CD8-positive, alpha-beta memory T cell (primary cell): Measurements from ENCODE around the gene LURAP1L. TPM values are rescaled to one million over a fixed set of nuclear protein-coding genes. Genes with fewer than 3 reads are reported as not detected.

Experiments
- CTCF ChIA-PET: fragments of 350-600 bp; sonication (Branson Sonifier 250); formaldehyde crosslinking; loops from one replicate; lab custom pipeline; 2021; ENCODE audit warnings: antibody characterized with exemption; lab: Charles Lee
- POLR2A ChIA-PET: fragments of 350-600 bp; sonication (Branson Sonifier 250); formaldehyde crosslinking; loops from one replicate; lab custom pipeline; 2021; ENCODE audit warnings: antibody characterized with exemption; lab: Charles Lee
- DNase-seq, 5 donors: peaks; one replicate each; pipeline versions ENCODE4 v3.0.0 to v3.0.0-alpha.2; 2020 to 2022; ENCODE audit warnings: mixed read lengths in 1 of 5
- H3K27ac ChIP-seq: one replicate; pipeline ENCODE4 v1.7.0; 2013; ENCODE audit warnings: low read depth, mild to moderate bottlenecking, low read length, moderate library complexity
- H3K27me3 ChIP-seq: 2 replicates; pipeline ENCODE4 v1.7.0; 2013; ENCODE audit warnings: low read length, mild to moderate bottlenecking; ENCODE audit not compliant: insufficient read depth, poor library complexity, severe bottlenecking
- H3K36me3 ChIP-seq: 2 replicates; pipeline ENCODE4 v1.7.0; 2013; ENCODE audit warnings: mild to moderate bottlenecking, low read length, moderate library complexity; ENCODE audit not compliant: insufficient read depth
- H3K4me1 ChIP-seq: 2 replicates; pipeline ENCODE4 v1.7.0; 2013; ENCODE audit warnings: mild to moderate bottlenecking, low read length, moderate library complexity; ENCODE audit not compliant: insufficient read depth
- H3K4me3 ChIP-seq: 2 replicates; pipeline ENCODE4 v1.7.0; 2013; ENCODE audit warnings: mild to moderate bottlenecking, low read length
- H3K9me3 ChIP-seq: 2 replicates; pipeline ENCODE4 v1.7.0; 2013; ENCODE audit warnings: mild to moderate bottlenecking, low read length
- H3K27ac Mint-ChIP-seq, 8 donors: one replicate each; pipeline ENCODE4 v1.8.0; 2020 to 2021; ENCODE audit warnings: mixed read lengths in 8 of 8, mild to moderate bottlenecking in 6 of 8, inconsistent platforms in 3 of 8, moderate library complexity in 3 of 8
- H3K27me3 Mint-ChIP-seq, 2 donors: one replicate each; pipeline ENCODE4 v1.8.0; 2020 to 2021; ENCODE audit warnings: mixed read lengths in 2 of 2, mild to moderate bottlenecking in 1 of 2, moderate library complexity in 1 of 2
- H3K36me3 Mint-ChIP-seq, 3 donors: one replicate each; pipeline ENCODE4 v1.8.0; 2020 to 2021; ENCODE audit warnings: mixed read lengths in 3 of 3, inconsistent platforms in 1 of 3, mild to moderate bottlenecking in 1 of 3
- H3K4me1 Mint-ChIP-seq, 3 donors: one replicate each; pipeline ENCODE4 v1.8.0; 2020 to 2021; ENCODE audit warnings: mixed read lengths in 3 of 3, inconsistent platforms in 1 of 3, mild to moderate bottlenecking in 1 of 3
- H3K4me3 Mint-ChIP-seq, 7 donors: one replicate each; pipeline ENCODE4 v1.8.0; 2020 to 2021; ENCODE audit warnings: mixed read lengths in 7 of 7, mild to moderate bottlenecking in 6 of 7, moderate library complexity in 4 of 7, inconsistent platforms in 2 of 7
- H3K9me3 Mint-ChIP-seq, 5 donors: one replicate each; pipeline ENCODE4 v1.8.0; 2020 to 2022; ENCODE audit warnings: mixed read lengths in 5 of 5, mild to moderate bottlenecking in 3 of 5, moderate library complexity in 2 of 5, inconsistent platforms in 1 of 5
- polyA plus RNA-seq: library from polyadenylated mRNA; unstranded; fragments of 300-500 nt; fragmentation: Illumina TruSeq; gene quantifications from one replicate; pipeline ENCODE4 v1.2.3, GENCODE V29; 2021
- total RNA-seq, 2 experiments: library from RNA; stranded (reverse); gene quantifications; one replicate each; pipeline ENCODE4 v1.2.3, GENCODE V29; 2021

The LURAP1L gene
- total and polyA plus RNA-seq, 3 experiments from 2014 or later, result not detected

DNA sequence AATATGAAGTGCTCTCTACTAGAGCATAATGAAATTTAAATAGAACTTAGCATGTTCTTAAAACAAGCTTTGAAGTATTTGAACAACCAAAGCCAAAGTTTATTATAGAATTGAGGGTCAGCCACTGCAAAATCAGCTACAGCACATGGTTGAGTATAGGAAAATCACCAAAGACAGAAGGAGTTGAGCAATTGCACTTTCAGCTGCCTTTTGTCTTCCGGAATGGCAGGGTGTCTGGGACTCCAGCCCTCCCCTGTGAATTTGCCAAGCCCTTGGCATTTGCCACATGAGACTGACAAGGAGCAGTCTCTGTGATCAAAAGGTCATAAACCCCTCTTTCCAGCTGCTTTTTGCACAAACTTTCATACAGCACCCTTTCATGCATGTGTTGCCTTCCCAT is 8.5 kb upstream of the LURAP1L start:
- no peaks in the 10 kb centered on the region for H3K4me1 ChIP-seq
- H3K36me3 ChIP-seq, result no peaks in the 10 kb centered on the region
- H3K27me3 Mint-ChIP-seq, result no peaks in the 10 kb centered on the region
- ChIA-PET POLR2A (no interaction called here), CTCF (no interaction called here)
- H3K27ac Mint-ChIP-seq, result no peak overlapping the region
- no peak for DNase-seq
- no peaks in the 10 kb centered on the region for H3K4me1 Mint-ChIP-seq
- peaks cover 13 to 40% (median 20%) of the 10 kb centered on the region in 5 donors for H3K9me3 Mint-ChIP-seq
- H3K4me3 Mint-ChIP-seq, result no peak overlapping the region
- H3K27me3 ChIP-seq, result no peaks in the 10 kb centered on the region
- no peaks in the 10 kb centered on the region for H3K36me3 Mint-ChIP-seq
- no peak overlapping the region for H3K27ac ChIP-seq
- no peaks in the 10 kb centered on the region for H3K9me3 ChIP-seq
- H3K4me3 ChIP-seq, result no peak overlapping the region

DNA sequence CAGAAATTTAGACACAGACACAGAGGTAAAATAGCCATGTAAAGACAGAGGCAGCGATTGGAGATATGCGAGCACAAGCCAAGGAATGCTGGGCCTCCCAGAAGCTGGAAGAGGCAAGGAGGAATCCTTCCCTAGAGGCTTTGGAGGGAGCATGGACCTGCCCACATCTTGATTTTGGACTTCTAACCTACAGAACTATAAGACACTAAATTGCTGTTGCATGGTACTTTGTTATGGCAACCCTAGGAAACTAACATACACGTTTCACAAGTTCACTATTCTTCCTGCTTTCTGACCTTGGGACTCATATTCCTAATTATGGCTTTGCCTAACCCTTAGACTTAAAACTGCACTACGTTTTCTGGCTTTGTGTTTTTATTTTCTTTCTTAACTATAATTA is 4.6 kb upstream of the LURAP1L start:
- Mint-ChIP-seq H3K9me3 (peaks cover 6 to 22% (median 11%) of the 10 kb centered on the region in 5 donors), H3K4me1 (peaks cover 0 to 2% (median 0%) of the 10 kb centered on the region in 3 donors), H3K27ac (no peak overlapping the region), H3K27me3 (peaks cover 2 to 4% of the 10 kb centered on the region in 2 donors), H3K4me3 (no peak overlapping the region), H3K36me3 (no peaks in the 10 kb centered on the region)
- Histone ChIP-seq H3K27me3 (no peaks in the 10 kb centered on the region), H3K27ac (no peak overlapping the region), H3K36me3 (no peaks in the 10 kb centered on the region), H3K4me1 (no peaks in the 10 kb centered on the region), H3K9me3 (no peaks in the 10 kb centered on the region), H3K4me3 (no peak overlapping the region)
- ChIA-PET CTCF (no interaction called here), POLR2A (no interaction called here)
- DNase-seq, result no peak

DNA sequence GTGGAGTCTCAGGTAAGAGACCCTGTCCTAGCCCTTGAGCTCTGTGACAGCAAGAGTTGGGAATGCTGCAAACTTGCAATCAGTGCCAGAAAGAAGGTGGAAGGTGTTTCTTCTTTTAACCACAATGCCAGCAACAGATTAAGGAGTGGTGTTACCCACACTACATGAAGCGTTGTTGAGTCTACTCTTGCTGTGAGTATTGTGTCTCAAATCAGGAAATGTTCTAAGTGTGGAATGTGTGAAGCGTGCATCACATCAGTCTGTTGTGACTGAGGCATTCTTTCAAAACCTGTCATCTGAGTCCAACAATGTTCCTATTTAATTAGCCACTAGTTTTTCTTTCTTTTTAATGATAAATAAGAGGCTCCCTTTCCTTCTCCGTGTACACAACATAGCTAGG is 2.9 kb upstream of the LURAP1L start:
- H3K27ac ChIP-seq, result no peak overlapping the region
- no peaks in the 10 kb centered on the region for H3K4me1 ChIP-seq
- Mint-ChIP-seq H3K36me3 (no peaks in the 10 kb centered on the region), H3K4me3 (no peak overlapping the region), H3K27ac (no peak overlapping the region), H3K27me3 (peaks cover 7 to 8% of the 10 kb centered on the region in 2 donors), H3K9me3 (peaks cover 8 to 26% (median 14%) of the 10 kb centered on the region in 5 donors), H3K4me1 (peaks cover 0 to 3% (median 0%) of the 10 kb centered on the region in 3 donors)
- ChIA-PET CTCF (no interaction called here), POLR2A (no interaction called here)
- no peaks in the 10 kb centered on the region for H3K9me3 ChIP-seq
- no peaks in the 10 kb centered on the region for H3K36me3 ChIP-seq
- H3K4me3 ChIP-seq, result no peak overlapping the region
- H3K27me3 ChIP-seq, result no peaks in the 10 kb centered on the region
- DNase-seq, result no peak

DNA sequence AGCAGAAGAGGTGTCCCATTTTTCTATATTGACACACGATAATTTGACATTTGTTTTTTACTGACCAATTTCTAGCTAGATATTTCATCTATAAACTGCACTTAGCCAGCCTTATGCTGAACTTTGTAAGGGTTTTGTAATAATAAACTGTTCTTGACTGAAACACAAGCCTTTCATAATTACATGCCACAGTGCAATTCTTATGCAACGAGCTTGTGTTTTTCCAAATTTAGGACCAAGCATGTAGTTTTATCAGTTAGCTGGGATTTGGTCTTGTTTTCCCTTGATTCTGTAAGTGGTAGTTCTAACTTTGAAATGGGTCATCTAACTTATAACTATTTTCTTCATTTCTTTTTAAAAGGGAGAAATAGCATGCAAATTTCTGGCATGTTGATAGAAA is 1.3 kb upstream of the LURAP1L start:
- H3K36me3 Mint-ChIP-seq, result no peaks in the 10 kb centered on the region
- CTCF ChIA-PET, result no interaction called here

DNA sequence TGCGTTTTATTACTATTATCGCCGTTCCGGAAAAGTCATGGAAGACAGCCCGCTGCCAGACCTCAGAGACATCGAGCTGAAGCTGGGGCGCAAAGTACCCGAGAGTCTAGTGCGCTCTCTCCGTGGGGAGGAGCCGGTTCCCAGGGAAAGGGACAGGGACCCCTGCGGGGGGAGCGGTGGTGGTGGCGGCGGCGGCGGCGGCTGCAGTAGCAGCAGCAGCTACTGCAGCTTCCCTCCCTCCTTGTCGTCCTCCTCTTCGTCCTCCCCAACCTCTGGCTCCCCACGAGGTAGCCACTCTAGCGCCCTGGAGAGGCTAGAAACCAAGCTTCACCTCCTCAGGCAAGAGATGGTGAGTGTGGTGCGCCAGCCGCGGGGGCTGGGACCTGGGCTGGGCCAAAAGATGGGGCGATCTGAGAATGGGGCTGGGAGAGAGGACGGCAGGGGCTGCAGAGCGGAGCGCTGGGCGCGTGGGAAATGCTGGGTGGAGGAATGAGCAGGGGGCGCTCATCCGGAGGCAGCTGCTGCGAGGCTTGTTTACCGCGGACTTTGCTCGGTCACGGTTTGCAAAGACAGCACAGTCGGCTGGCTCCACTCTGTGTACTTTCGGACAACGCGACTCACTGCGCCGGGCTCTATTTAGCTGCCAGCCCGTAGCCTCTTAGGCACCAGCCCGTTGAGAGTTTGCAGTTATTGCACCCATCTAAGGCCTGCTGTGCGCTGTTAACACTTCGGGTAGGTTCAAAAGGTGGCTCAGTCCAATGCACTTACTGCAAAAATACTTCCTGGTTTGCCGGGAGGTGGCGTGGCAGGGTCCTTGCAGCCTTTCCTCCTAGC is 1.1 kb downstream of the LURAP1L start:
- H3K27ac ChIP-seq, result no peak overlapping the region
- POLR2A ChIA-PET, result no interaction called here
- Mint-ChIP-seq H3K27ac (no peak overlapping the region), H3K4me1 (peaks cover 0 to 3% (median 0%) of the 10 kb centered on the region in 3 donors), H3K9me3 (peaks cover 7 to 17% (median 13%) of the 10 kb centered on the region in 5 donors), H3K4me3 (no peak overlapping the region), H3K27me3 (peaks cover 7 to 8% of the 10 kb centered on the region in 2 donors), H3K36me3 (no peaks in the 10 kb centered on the region)
- H3K9me3 ChIP-seq, result no peaks in the 10 kb centered on the region
- no peaks in the 10 kb centered on the region for H3K36me3 ChIP-seq
- CTCF ChIA-PET, result no interaction called here
- no peaks in the 10 kb centered on the region for H3K27me3 ChIP-seq
- no peaks in the 10 kb centered on the region for H3K4me1 ChIP-seq
- peak in 1 of 5 donors; percentile 38 for DNase-seq
- no peak overlapping the region for H3K4me3 ChIP-seq

More for the DNA sequence above, 1.3 kb upstream of the LURAP1L start:
- Mint-ChIP-seq H3K9me3 (peaks cover 11 to 26% (median 12%) of the 10 kb centered on the region in 5 donors), H3K27me3 (peaks cover 7 to 8% of the 10 kb centered on the region in 2 donors), H3K27ac (no peak overlapping the region), H3K4me1 (peaks cover 0 to 3% (median 0%) of the 10 kb centered on the region in 3 donors), H3K4me3 (no peak overlapping the region)
- H3K4me3 ChIP-seq, result no peak overlapping the region
- H3K27ac ChIP-seq, result no peak overlapping the region
- H3K27me3 ChIP-seq, result no peaks in the 10 kb centered on the region
- POLR2A ChIA-PET, result no interaction called here
- H3K9me3 ChIP-seq, result no peaks in the 10 kb centered on the region
- H3K36me3 ChIP-seq, result no peaks in the 10 kb centered on the region
- no peaks in the 10 kb centered on the region for H3K4me1 ChIP-seq
- DNase-seq, result no peak

DNA sequence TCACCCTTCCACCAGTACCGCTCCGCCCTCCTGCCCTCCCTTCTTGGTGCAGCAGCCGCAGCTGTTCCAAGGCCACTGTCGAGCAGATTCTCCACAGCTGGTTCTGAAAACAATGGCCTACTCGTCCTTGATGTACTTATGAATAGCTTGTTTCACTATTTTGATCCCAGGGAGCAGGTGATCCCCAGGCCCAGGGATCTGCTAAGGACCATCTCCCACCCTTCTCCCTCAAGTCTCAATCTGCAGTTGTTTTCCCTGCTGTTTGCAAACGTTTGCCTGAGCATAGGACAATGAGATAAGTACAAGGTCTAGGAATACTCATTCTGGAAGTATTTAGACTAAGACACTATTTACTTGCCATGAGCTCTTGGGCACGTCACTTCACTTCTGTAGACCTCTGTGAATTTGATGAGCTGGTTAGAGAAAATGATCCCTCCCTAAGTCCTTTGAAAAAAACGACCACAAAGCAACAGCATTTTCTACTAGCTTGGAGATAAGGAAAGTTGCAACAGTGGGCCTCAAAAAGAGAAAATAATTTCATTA is 1.8 kb downstream of the LURAP1L start:
- Histone ChIP-seq H3K36me3 (no peaks in the 10 kb centered on the region), H3K27ac (no peak overlapping the region), H3K4me1 (no peaks in the 10 kb centered on the region), H3K27me3 (no peaks in the 10 kb centered on the region), H3K4me3 (no peak overlapping the region), H3K9me3 (no peaks in the 10 kb centered on the region)
- DNase-seq, result no peak
- H3K4me3 Mint-ChIP-seq, result no peak overlapping the region
- H3K36me3 Mint-ChIP-seq, result no peaks in the 10 kb centered on the region
- no peak overlapping the region for H3K27ac Mint-ChIP-seq
- ChIA-PET CTCF (no interaction called here), POLR2A (no interaction called here)
- peaks cover 10 to 19% (median 17%) of the 10 kb centered on the region in 5 donors for H3K9me3 Mint-ChIP-seq
- H3K4me1 Mint-ChIP-seq, result peaks cover 0 to 3% (median 0%) of the 10 kb centered on the region in 3 donors
- peaks cover 7 to 8% of the 10 kb centered on the region in 2 donors for H3K27me3 Mint-ChIP-seq

DNA sequence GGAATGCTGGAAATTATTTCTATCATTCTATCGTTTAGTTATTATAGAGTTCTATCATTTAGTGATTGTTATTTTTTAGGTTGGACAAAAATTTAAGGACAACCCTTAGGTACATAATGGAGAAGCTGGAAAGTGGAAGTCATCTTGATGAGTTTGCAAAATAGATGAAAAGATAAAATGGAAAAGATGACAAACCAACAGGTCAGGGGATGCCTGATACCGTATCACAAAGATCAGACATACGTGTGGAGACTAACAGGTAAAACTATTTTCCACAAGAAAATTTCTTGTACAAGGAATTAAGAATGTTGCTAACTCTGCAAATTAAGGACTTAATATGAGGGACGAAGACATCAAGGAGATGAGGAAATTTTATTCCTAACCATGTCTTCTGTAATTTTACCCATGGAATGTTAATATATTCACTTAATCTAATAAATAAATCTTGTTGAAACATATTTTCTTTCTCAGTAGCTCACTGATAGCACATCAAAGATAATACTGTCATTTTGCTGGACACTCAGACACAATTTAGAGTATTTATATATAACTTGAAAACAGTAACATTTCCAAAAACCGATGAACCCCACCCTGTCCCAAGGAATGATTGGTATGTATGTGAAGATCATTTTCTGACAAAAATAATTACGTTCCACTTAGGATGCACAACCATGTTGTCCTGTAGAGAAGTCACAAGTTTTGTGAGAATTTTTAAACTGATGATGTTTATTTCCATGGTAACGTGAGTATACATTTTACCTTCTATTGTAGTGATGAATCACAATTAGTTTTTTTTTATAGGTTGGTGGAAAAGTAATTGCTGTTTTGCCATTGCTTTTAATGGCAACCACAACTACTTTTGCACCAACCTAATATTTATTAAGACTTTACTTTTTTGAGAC is 2.6 kb downstream of the LURAP1L start:
- Mint-ChIP-seq H3K4me1 (peaks cover 0 to 3% (median 0%) of the 10 kb centered on the region in 3 donors), H3K4me3 (no peak overlapping the region), H3K9me3 (peaks cover 10 to 21% (median 18%) of the 10 kb centered on the region in 5 donors), H3K27ac (no peak overlapping the region), H3K27me3 (peaks cover 7 to 8% of the 10 kb centered on the region in 2 donors), H3K36me3 (no peaks in the 10 kb centered on the region)
- H3K27me3 ChIP-seq, result no peaks in the 10 kb centered on the region
- no peaks in the 10 kb centered on the region for H3K36me3 ChIP-seq
- no peaks in the 10 kb centered on the region for H3K9me3 ChIP-seq
- H3K4me3 ChIP-seq, result no peak overlapping the region
- DNase-seq, result no peak
- no peak overlapping the region for H3K27ac ChIP-seq
- H3K4me1 ChIP-seq, result no peaks in the 10 kb centered on the region
- POLR2A ChIA-PET, result no interaction called here
- CTCF ChIA-PET, result no interaction called here
